Neural crest cell (in vitro differentiated cells): ENCODE results near the gene RPS6KA4. TPM values are rescaled to one million over a fixed set of nuclear protein-coding genes. Genes with fewer than 3 reads are reported as not detected.

Source experiments
- DNase-seq: peaks from one replicate; pipeline ENCODE4 v3.0.0; 2021; ENCODE audit warnings: low read depth, mixed read lengths, low spot score
- H3K27ac Mint-ChIP-seq: one replicate; pipeline ENCODE4 v1.8.0; 2021; ENCODE audit warnings: mild to moderate bottlenecking, mixed read lengths; ENCODE audit not compliant: unreplicated experiment
- H3K27me3 Mint-ChIP-seq: 2 replicates; pipeline ENCODE4 v1.8.0; 2021; ENCODE audit warnings: low read depth, mild to moderate bottlenecking, mixed read lengths
- H3K36me3 Mint-ChIP-seq: 2 replicates; pipeline ENCODE4 v1.8.0; 2021; ENCODE audit warnings: low read depth, mild to moderate bottlenecking, mixed read lengths
- H3K4me1 Mint-ChIP-seq: 2 replicates; pipeline ENCODE4 v1.8.0; 2021; ENCODE audit warnings: mixed read lengths
- H3K4me3 Mint-ChIP-seq: one replicate; pipeline ENCODE4 v1.8.0; 2021; ENCODE audit warnings: mild to moderate bottlenecking, mixed read lengths
- H3K9me3 Mint-ChIP-seq: 2 replicates; pipeline ENCODE4 v1.8.0; 2021; ENCODE audit warnings: mixed read lengths
- CTCF ChIP-seq: fragments of 200-600 bp; sonication (generic); conservative IDR thresholded peaks from 2 replicates; pipeline ENCODE4 v1.5.0; 2021; ENCODE audit warnings: antibody characterized with exemption, mild to moderate bottlenecking
- total RNA-seq: library from RNA; stranded (reverse); gene quantifications from 2 replicates; pipeline ENCODE4 v1.2.1, GENCODE V29; 2021

RPS6KA4 gene
- total RNA-seq, 1 donor from 2014 or later, result 17.6 TPM

DNA sequence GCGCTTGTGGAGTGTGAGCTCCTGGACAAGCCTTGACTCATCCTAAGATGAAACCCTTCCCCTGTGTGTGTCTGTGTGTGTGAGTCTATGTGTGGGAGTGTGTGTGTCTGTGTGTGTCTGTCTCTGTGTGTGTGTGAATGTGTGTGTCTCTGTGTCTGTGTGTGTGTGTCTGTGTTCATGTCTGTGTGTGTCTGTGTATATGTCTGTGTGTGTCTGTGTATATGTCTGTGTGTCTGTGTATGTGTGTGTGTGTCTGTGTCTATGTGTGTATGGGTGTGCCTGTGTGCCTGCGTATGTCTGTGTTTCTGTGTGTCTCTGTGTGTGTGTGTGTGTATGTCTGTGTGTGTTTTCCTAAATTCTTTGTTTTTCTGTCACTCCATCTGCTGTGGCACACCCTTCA, 48.7 kb downstream of the RPS6KA4 start:
- Mint-ChIP-seq H3K4me3 (no peak overlapping the region), H3K4me1 (peaks cover 48% of the 10 kb centered on the region), H3K36me3 (no peaks in the 10 kb centered on the region), H3K9me3 (no peaks in the 10 kb centered on the region), H3K27ac (peak overlapping the region; percentile 13), H3K27me3 (no peaks in the 10 kb centered on the region)
- DNase-seq, result no peak
- no peak for TF ChIP-seq CTCF

GRCh38 chr11:64409278-64409677, 50.3 kb downstream of the RPS6KA4 start:
- no peak overlapping the region for H3K4me3 Mint-ChIP-seq
- H3K9me3 Mint-ChIP-seq, result no peaks in the 10 kb centered on the region
- H3K36me3 Mint-ChIP-seq, result no peaks in the 10 kb centered on the region
- no peak for DNase-seq
- H3K4me1 Mint-ChIP-seq, result peaks cover 38% of the 10 kb centered on the region
- no peaks in the 10 kb centered on the region for H3K27me3 Mint-ChIP-seq
- TF ChIP-seq CTCF, result no peak
- H3K27ac Mint-ChIP-seq, result no peak overlapping the region

- Mint-ChIP-seq H3K4me1 (peaks cover 35% of the 10 kb centered on the region), H3K27me3 (no peaks in the 10 kb centered on the region)
- DNase-seq, result no peak
These were observed 50.9 kb downstream of the RPS6KA4 start for GRCh38 chr11:64409707-64410403.

GRCh38 chr11:64410404-64410734, 51.4 kb downstream of the RPS6KA4 start:
- Mint-ChIP-seq H3K27me3 (no peaks in the 10 kb centered on the region), H3K4me3 (no peak overlapping the region), H3K27ac (no peak overlapping the region), H3K36me3 (no peaks in the 10 kb centered on the region), H3K4me1 (peaks cover 38% of the 10 kb centered on the region), H3K9me3 (no peaks in the 10 kb centered on the region)
- DNase-seq, result no peak
- no peak for TF ChIP-seq CTCF

More at GRCh38 chr11:64409707-64410403, 50.9 kb downstream of the RPS6KA4 start:
- no peak for TF ChIP-seq CTCF
- Mint-ChIP-seq H3K4me3 (no peak overlapping the region), H3K9me3 (no peaks in the 10 kb centered on the region), H3K36me3 (no peaks in the 10 kb centered on the region), H3K27ac (no peak overlapping the region)

DNA sequence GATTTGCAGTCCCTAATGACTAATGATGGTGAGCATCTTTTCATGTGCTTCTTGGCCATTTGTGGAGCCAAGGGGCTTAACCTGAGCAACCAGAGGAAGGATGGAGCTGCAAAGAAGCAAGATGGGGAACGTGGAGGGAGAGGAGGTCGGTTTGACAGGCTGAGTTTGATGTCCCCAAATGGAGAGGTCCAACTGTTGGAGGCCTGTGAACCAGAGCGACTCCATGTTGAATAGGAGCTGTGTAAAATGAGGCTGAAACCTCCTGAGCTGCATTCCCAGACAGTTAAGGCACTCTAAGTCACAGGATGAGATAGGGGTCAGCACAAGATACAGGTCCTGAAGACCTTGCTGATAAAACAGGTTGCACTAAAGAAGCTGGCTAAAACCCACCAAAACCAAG, 54.5 kb downstream of the RPS6KA4 start:
- H3K9me3 Mint-ChIP-seq, result no peaks in the 10 kb centered on the region
- no peak for DNase-seq
- H3K36me3 Mint-ChIP-seq, result no peaks in the 10 kb centered on the region
- H3K4me3 Mint-ChIP-seq, result no peak overlapping the region
- TF ChIP-seq CTCF, result no peak
- peaks cover 17% of the 10 kb centered on the region for H3K4me1 Mint-ChIP-seq
- H3K27me3 Mint-ChIP-seq, result no peaks in the 10 kb centered on the region
- H3K27ac Mint-ChIP-seq, result no peak overlapping the region
